ENCODE measurements around the gene PHC1. TPM values are rescaled to one million over a fixed set of nuclear protein-coding genes. Genes with fewer than 3 reads are reported as not detected.

The PHC1 gene
- total RNA-seq, 1 donor from 2014 or later: 46.4 TPM

GRCh38 chr12:8956772-8957171 is 42.5 kb downstream of the PHC1 start:
- no peaks in the 10 kb centered on the region for H3K9me3 ChIP-seq
- H3K36me3 ChIP-seq: no peaks in the 10 kb centered on the region
- no peak overlapping the region for H3K27ac ChIP-seq
- no peaks in the 10 kb centered on the region for H3K27me3 ChIP-seq
- H3K4me1 ChIP-seq: no peaks in the 10 kb centered on the region
- intact Hi-C loops (cut with DNase I): no loop called here
- no peak for DNase-seq (ENCODE audit: extremely low spot score in 2 of 2)
- H3K4me3 ChIP-seq: no peak overlapping the region
- TF ChIP-seq POLR2AphosphoS5 (IDR thresholded peaks at IDR 0.05; ENCODE audit: insufficient read depth in 1 of 2, low read depth in 1 of 2): no peak
- no peak for TF ChIP-seq POLR2A (IDR thresholded peaks at IDR 0.05)
- TF ChIP-seq, protein P1, sequence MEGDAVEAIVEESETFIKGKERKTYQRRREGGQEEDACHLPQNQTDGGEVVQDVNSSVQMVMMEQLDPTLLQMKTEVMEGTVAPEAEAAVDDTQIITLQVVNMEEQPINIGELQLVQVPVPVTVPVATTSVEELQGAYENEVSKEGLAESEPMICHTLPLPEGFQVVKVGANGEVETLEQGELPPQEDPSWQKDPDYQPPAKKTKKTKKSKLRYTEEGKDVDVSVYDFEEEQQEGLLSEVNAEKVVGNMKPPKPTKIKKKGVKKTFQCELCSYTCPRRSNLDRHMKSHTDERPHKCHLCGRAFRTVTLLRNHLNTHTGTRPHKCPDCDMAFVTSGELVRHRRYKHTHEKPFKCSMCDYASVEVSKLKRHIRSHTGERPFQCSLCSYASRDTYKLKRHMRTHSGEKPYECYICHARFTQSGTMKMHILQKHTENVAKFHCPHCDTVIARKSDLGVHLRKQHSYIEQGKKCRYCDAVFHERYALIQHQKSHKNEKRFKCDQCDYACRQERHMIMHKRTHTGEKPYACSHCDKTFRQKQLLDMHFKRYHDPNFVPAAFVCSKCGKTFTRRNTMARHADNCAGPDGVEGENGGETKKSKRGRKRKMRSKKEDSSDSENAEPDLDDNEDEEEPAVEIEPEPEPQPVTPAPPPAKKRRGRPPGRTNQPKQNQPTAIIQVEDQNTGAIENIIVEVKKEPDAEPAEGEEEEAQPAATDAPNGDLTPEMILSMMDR (IDR thresholded peaks at IDR 0.05): no peak

DNA sequence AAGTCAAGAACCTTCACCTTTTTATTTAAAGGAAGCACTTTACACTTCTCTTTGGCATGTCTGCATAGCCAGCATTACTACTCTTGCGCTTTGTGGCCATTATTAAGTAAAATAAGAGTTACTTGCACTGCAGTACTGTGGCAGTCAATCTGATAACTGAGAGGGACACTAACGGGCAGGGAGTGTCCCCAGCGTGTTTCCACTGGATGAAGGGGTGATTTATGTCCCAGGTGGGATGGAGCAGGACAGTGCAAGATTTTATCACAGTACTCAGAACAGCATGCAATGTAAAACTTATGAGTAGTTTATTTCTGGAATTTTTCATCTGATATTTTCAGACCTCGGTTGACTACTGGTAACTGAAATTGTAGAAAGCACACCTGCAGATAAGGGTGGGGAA is 43.3 kb downstream of the PHC1 start:
- Histone ChIP-seq H3K36me3 (no peaks in the 10 kb centered on the region), H3K4me3 (no peak overlapping the region), H3K27ac (no peak overlapping the region), H3K4me1 (no peaks in the 10 kb centered on the region), H3K9me3 (no peaks in the 10 kb centered on the region), H3K27me3 (no peaks in the 10 kb centered on the region)
- DNase-seq (ENCODE audit: extremely low spot score in 2 of 2): no peak
- TF ChIP-seq POLR2A (IDR thresholded peaks at IDR 0.05): no peak
- no peak for TF ChIP-seq POLR2AphosphoS5 (IDR thresholded peaks at IDR 0.05; ENCODE audit: insufficient read depth in 1 of 2, low read depth in 1 of 2)
- TF ChIP-seq, protein P1 (IDR thresholded peaks at IDR 0.05): no peak
- intact Hi-C loops (cut with DNase I): no loop called here

- no peaks in the 10 kb centered on the region for H3K9me3 ChIP-seq
- H3K27me3 ChIP-seq: no peaks in the 10 kb centered on the region
- no peak overlapping the region for H3K4me3 ChIP-seq
- TF ChIP-seq POLR2A (IDR thresholded peaks at IDR 0.05): no peak
- no peak for TF ChIP-seq POLR2AphosphoS5 (IDR thresholded peaks at IDR 0.05; ENCODE audit: insufficient read depth in 1 of 2, low read depth in 1 of 2)
- TF ChIP-seq, protein P1 (IDR thresholded peaks at IDR 0.05): no peak
- no peak overlapping the region for H3K27ac ChIP-seq
- H3K4me1 ChIP-seq: no peaks in the 10 kb centered on the region
- intact Hi-C loops (cut with DNase I): no loop called here
- H3K36me3 ChIP-seq: no peaks in the 10 kb centered on the region
- no peak for DNase-seq (ENCODE audit: extremely low spot score in 2 of 2)
Measured at GRCh38 chr12:8958066-8958465, 43.8 kb downstream of the PHC1 start.

GRCh38 chr12:8960176-8960575 is 45.9 kb downstream of the PHC1 start:
- H3K9me3 ChIP-seq: no peaks in the 10 kb centered on the region
- H3K4me3 ChIP-seq: no peak overlapping the region
- H3K4me1 ChIP-seq: no peaks in the 10 kb centered on the region
- H3K36me3 ChIP-seq: no peaks in the 10 kb centered on the region
- H3K27me3 ChIP-seq: no peaks in the 10 kb centered on the region
- intact Hi-C loops (cut with DNase I): no loop called here
- TF ChIP-seq POLR2AphosphoS5 (IDR thresholded peaks at IDR 0.05; ENCODE audit: insufficient read depth in 1 of 2, low read depth in 1 of 2) (no peak), POLR2A (IDR thresholded peaks at IDR 0.05) (no peak)
- TF ChIP-seq, protein P1 (IDR thresholded peaks at IDR 0.05): no peak
- no peak overlapping the region for H3K27ac ChIP-seq
- DNase-seq (ENCODE audit: extremely low spot score in 2 of 2): no peak

- Histone ChIP-seq H3K9me3 (peaks cover 4% of the 10 kb centered on the region), H3K27me3 (no peaks in the 10 kb centered on the region), H3K27ac (no peak overlapping the region), H3K4me3 (no peak overlapping the region), H3K36me3 (no peaks in the 10 kb centered on the region), H3K4me1 (no peaks in the 10 kb centered on the region)
- no peak for TF ChIP-seq POLR2A (IDR thresholded peaks at IDR 0.05)
- TF ChIP-seq POLR2AphosphoS5 (IDR thresholded peaks at IDR 0.05; ENCODE audit: insufficient read depth in 1 of 2, low read depth in 1 of 2): no peak
- TF ChIP-seq, protein P1 (IDR thresholded peaks at IDR 0.05): no peak
- DNase-seq (ENCODE audit: extremely low spot score in 2 of 2): no peak
- intact Hi-C loops (cut with DNase I): no loop called here
Measured at GRCh38 chr12:8968761-8969160, 54.5 kb downstream of the PHC1 start.

All from vagina (tissue), 2 donors.